Measurements from ENCODE around the gene NBEA.

NBEA gene

DNA sequence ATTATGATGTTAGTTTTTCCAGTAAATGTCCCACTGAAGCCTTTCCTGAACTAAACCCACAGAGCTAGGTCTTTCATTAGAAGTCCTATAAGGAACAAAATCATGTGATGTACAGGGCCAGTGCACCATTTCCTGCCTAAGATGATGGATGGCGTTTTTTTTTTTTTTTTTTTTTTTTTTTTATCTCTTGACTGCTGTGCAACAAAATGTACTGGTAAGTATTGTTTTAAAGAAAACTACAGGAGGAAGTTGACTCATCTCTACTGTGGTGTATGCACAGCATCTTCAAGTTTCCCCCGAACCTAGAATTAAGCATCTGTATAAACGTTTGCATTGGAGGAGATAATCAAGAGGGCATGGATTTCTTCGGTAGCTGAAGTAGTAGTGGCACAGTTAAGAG lies 197.5 kb downstream of the NBEA start:
- H3K36me3 ChIP-seq (ENCODE audit: insufficient read depth, low read length): no peaks in the 10 kb centered on the region

GRCh38 chr13:35140321-35140720 lies 198.3 kb downstream of the NBEA start:
- H3K27ac ChIP-seq (ENCODE audit: low read depth, low read length): no peak overlapping the region
- no peaks in the 10 kb centered on the region for H3K36me3 ChIP-seq (ENCODE audit: insufficient read depth, low read length)
- H3K79me2 ChIP-seq (ENCODE audit: control insufficient read depth, insufficient read depth, low read length, unreplicated experiment): no peaks in the 10 kb centered on the region
- H3K27me3 ChIP-seq (ENCODE audit: insufficient read depth, low read length): no peaks in the 10 kb centered on the region
- H3K4me3 ChIP-seq (ENCODE audit: low read depth, low read length): no peak overlapping the region
- H3K4me1 ChIP-seq (ENCODE audit: control insufficient read depth, insufficient read depth, low read length, unreplicated experiment): peaks cover 9% of the 10 kb centered on the region
- H2AFZ ChIP-seq (ENCODE audit: low read length, unreplicated experiment): no peak overlapping the region

More for the DNA sequence above, 197.5 kb downstream of the NBEA start:
- Histone ChIP-seq H3K27me3 (ENCODE audit: insufficient read depth, low read length) (no peaks in the 10 kb centered on the region), H3K4me3 (ENCODE audit: low read depth, low read length) (no peak overlapping the region), H3K79me2 (ENCODE audit: control insufficient read depth, insufficient read depth, low read length, unreplicated experiment) (no peaks in the 10 kb centered on the region), H3K27ac (ENCODE audit: low read depth, low read length) (no peak overlapping the region), H3K4me1 (ENCODE audit: control insufficient read depth, insufficient read depth, low read length, unreplicated experiment) (peaks cover 9% of the 10 kb centered on the region), H2AFZ (ENCODE audit: low read length, unreplicated experiment) (no peak overlapping the region)

- H3K36me3 ChIP-seq (ENCODE audit: insufficient read depth, low read length): no peaks in the 10 kb centered on the region
- H3K27ac ChIP-seq (ENCODE audit: low read depth, low read length): no peak overlapping the region
- H2AFZ ChIP-seq (ENCODE audit: low read length, unreplicated experiment): no peak overlapping the region
- no peaks in the 10 kb centered on the region for H3K79me2 ChIP-seq (ENCODE audit: control insufficient read depth, insufficient read depth, low read length, unreplicated experiment)
- H3K4me3 ChIP-seq (ENCODE audit: low read depth, low read length): no peak overlapping the region
- H3K27me3 ChIP-seq (ENCODE audit: insufficient read depth, low read length): no peaks in the 10 kb centered on the region
- peaks cover 9% of the 10 kb centered on the region for H3K4me1 ChIP-seq (ENCODE audit: control insufficient read depth, insufficient read depth, low read length, unreplicated experiment)
Observed at GRCh38 chr13:35140831-35141230, 198.8 kb downstream of the NBEA start.

- no peak overlapping the region for H2AFZ ChIP-seq (ENCODE audit: low read length, unreplicated experiment)
- H3K4me1 ChIP-seq (ENCODE audit: control insufficient read depth, insufficient read depth, low read length, unreplicated experiment): peaks cover 9% of the 10 kb centered on the region
- no peaks in the 10 kb centered on the region for H3K36me3 ChIP-seq (ENCODE audit: insufficient read depth, low read length)
- H3K79me2 ChIP-seq (ENCODE audit: control insufficient read depth, insufficient read depth, low read length, unreplicated experiment): no peaks in the 10 kb centered on the region
- no peak overlapping the region for H3K27ac ChIP-seq (ENCODE audit: low read depth, low read length)
- no peak overlapping the region for H3K4me3 ChIP-seq (ENCODE audit: low read depth, low read length)
- H3K27me3 ChIP-seq (ENCODE audit: insufficient read depth, low read length): no peaks in the 10 kb centered on the region
Observed at GRCh38 chr13:35143123-35143522, 201.1 kb downstream of the NBEA start.

GRCh38 chr13:35144166-35144890 lies 202.3 kb downstream of the NBEA start:
- no peaks in the 10 kb centered on the region for H3K27me3 ChIP-seq (ENCODE audit: insufficient read depth, low read length)
- no peaks in the 10 kb centered on the region for H3K36me3 ChIP-seq (ENCODE audit: insufficient read depth, low read length)
- no peak overlapping the region for H3K27ac ChIP-seq (ENCODE audit: low read depth, low read length)
- H3K4me1 ChIP-seq (ENCODE audit: control insufficient read depth, insufficient read depth, low read length, unreplicated experiment): peaks cover 7% of the 10 kb centered on the region
- no peak overlapping the region for H3K4me3 ChIP-seq (ENCODE audit: low read depth, low read length)
- H3K79me2 ChIP-seq (ENCODE audit: control insufficient read depth, insufficient read depth, low read length, unreplicated experiment): no peaks in the 10 kb centered on the region
- no peak overlapping the region for H2AFZ ChIP-seq (ENCODE audit: low read length, unreplicated experiment)

DNA sequence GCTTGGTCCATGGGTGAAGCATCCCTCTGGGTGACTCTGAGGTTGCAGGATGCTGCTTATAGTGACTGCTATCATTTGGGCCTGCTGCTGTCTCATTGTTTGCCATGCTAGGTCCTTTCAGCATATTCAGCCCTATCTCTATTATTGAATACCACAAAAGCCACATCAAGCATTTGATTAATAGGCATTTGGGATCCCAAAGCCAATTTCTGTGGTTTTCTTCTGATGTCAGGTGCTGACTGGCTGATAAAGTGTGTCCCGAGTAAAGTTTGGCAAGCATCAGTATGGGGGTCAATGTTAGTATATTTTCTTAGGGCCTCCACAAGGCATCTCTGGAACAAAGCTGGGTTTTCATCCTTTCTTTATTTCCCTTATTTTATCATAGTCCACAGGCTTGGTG lies 204.6 kb downstream of the NBEA start:
- Histone ChIP-seq H3K27me3 (ENCODE audit: insufficient read depth, low read length) (no peaks in the 10 kb centered on the region), H3K4me1 (ENCODE audit: control insufficient read depth, insufficient read depth, low read length, unreplicated experiment) (no peaks in the 10 kb centered on the region), H3K4me3 (ENCODE audit: low read depth, low read length) (no peak overlapping the region), H3K36me3 (ENCODE audit: insufficient read depth, low read length) (no peaks in the 10 kb centered on the region), H3K79me2 (ENCODE audit: control insufficient read depth, insufficient read depth, low read length, unreplicated experiment) (no peaks in the 10 kb centered on the region), H2AFZ (ENCODE audit: low read length, unreplicated experiment) (no peak overlapping the region), H3K27ac (ENCODE audit: low read depth, low read length) (no peak overlapping the region)

GRCh38 chr13:35157143-35157755 lies 215.2 kb downstream of the NBEA start:
- no peaks in the 10 kb centered on the region for H3K36me3 ChIP-seq (ENCODE audit: insufficient read depth, low read length)
- no peak overlapping the region for H2AFZ ChIP-seq (ENCODE audit: low read length, unreplicated experiment)
- H3K4me3 ChIP-seq (ENCODE audit: low read depth, low read length): no peak overlapping the region
- no peaks in the 10 kb centered on the region for H3K4me1 ChIP-seq (ENCODE audit: control insufficient read depth, insufficient read depth, low read length, unreplicated experiment)
- no peaks in the 10 kb centered on the region for H3K27me3 ChIP-seq (ENCODE audit: insufficient read depth, low read length)
- no peak overlapping the region for H3K27ac ChIP-seq (ENCODE audit: low read depth, low read length)
- H3K79me2 ChIP-seq (ENCODE audit: control insufficient read depth, insufficient read depth, low read length, unreplicated experiment): no peaks in the 10 kb centered on the region

DNA sequence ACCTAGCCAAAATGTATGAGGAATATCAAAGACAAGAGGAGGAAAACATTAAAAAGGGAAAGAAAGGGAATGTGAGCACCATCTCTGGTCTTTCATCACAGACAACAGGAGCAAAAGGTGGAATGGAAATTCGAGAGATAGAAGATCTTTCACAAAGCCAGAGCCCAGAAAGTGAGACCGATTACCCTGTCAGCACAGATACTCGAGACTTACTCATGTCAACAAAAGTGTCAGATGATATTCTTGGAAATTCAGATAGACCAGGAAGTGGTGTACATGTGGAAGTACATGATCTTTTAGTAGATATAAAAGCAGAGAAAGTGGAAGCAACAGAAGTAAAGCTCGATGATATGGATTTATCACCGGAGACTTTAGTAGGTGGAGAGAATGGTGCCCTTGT lies 217.0 kb downstream of the NBEA start:
- Histone ChIP-seq H3K4me1 (ENCODE audit: control insufficient read depth, insufficient read depth, low read length, unreplicated experiment) (no peaks in the 10 kb centered on the region), H3K27ac (ENCODE audit: low read depth, low read length) (no peak overlapping the region), H3K36me3 (ENCODE audit: insufficient read depth, low read length) (no peaks in the 10 kb centered on the region), H2AFZ (ENCODE audit: low read length, unreplicated experiment) (no peak overlapping the region), H3K27me3 (ENCODE audit: insufficient read depth, low read length) (no peaks in the 10 kb centered on the region), H3K4me3 (ENCODE audit: low read depth, low read length) (no peak overlapping the region), H3K79me2 (ENCODE audit: control insufficient read depth, insufficient read depth, low read length, unreplicated experiment) (no peaks in the 10 kb centered on the region)

GRCh38 chr13:35160896-35161295 lies 218.8 kb downstream of the NBEA start:
- H3K27me3 ChIP-seq (ENCODE audit: insufficient read depth, low read length): no peaks in the 10 kb centered on the region
- no peak overlapping the region for H3K4me3 ChIP-seq (ENCODE audit: low read depth, low read length)
- H3K27ac ChIP-seq (ENCODE audit: low read depth, low read length): no peak overlapping the region
- H3K36me3 ChIP-seq (ENCODE audit: insufficient read depth, low read length): no peaks in the 10 kb centered on the region
- H2AFZ ChIP-seq (ENCODE audit: low read length, unreplicated experiment): peak overlapping the region; percentile 60
- H3K79me2 ChIP-seq (ENCODE audit: control insufficient read depth, insufficient read depth, low read length, unreplicated experiment): no peaks in the 10 kb centered on the region
- H3K4me1 ChIP-seq (ENCODE audit: control insufficient read depth, insufficient read depth, low read length, unreplicated experiment): no peaks in the 10 kb centered on the region

DNA sequence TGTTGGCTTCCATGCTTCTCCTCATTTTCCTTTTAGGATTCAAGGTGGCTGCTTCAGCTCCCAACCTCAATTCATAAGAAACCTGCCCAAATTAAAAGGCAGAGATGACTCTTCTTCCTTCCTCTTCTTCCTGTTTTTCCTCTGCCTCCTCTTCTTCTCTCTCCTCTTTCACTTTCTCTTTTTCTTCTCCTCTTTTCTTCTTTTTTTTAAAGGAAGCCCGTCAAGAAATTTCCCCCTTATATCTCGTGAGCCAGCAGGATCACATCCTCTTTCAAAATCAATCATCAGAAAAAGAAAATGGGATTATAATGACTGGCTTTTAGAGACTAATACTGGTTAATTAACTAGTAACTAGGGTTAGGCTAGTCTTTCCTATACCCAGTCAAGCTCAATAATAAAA lies 220.3 kb downstream of the NBEA start:
- Histone ChIP-seq H3K36me3 (ENCODE audit: insufficient read depth, low read length) (no peaks in the 10 kb centered on the region), H3K27ac (ENCODE audit: low read depth, low read length) (no peak overlapping the region), H3K79me2 (ENCODE audit: control insufficient read depth, insufficient read depth, low read length, unreplicated experiment) (no peaks in the 10 kb centered on the region), H3K27me3 (ENCODE audit: insufficient read depth, low read length) (no peaks in the 10 kb centered on the region), H3K4me1 (ENCODE audit: control insufficient read depth, insufficient read depth, low read length, unreplicated experiment) (no peaks in the 10 kb centered on the region), H2AFZ (ENCODE audit: low read length, unreplicated experiment) (peak overlapping the region; percentile 34), H3K4me3 (ENCODE audit: low read depth, low read length) (peak overlapping the region; percentile 53)

DNA sequence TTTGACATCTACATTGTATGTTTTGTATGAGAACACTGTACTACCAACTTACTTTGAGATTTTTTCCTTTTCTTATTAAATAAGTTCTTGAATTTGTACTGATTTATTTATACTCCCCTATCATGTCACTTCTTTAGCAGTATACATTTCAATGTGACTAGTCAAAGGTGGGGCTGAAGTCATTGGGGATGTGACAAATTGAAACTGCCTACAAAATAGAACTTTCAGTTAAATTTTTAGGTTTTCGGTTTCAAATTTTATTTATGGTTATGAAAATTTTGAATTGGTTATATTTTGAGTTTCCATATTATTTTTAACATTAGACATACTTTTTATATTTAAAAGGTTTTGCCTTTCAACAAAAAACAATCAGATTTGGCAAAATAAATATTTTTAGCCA lies 221.6 kb downstream of the NBEA start:
- H3K4me1 ChIP-seq (ENCODE audit: control insufficient read depth, insufficient read depth, low read length, unreplicated experiment): no peaks in the 10 kb centered on the region
- no peaks in the 10 kb centered on the region for H3K79me2 ChIP-seq (ENCODE audit: control insufficient read depth, insufficient read depth, low read length, unreplicated experiment)
- H3K36me3 ChIP-seq (ENCODE audit: insufficient read depth, low read length): no peaks in the 10 kb centered on the region
- no peak overlapping the region for H3K27ac ChIP-seq (ENCODE audit: low read depth, low read length)
- no peak overlapping the region for H3K4me3 ChIP-seq (ENCODE audit: low read depth, low read length)
- no peak overlapping the region for H2AFZ ChIP-seq (ENCODE audit: low read length, unreplicated experiment)
- H3K27me3 ChIP-seq (ENCODE audit: insufficient read depth, low read length): no peaks in the 10 kb centered on the region
